HG02884 (cell line): ENCODE results near the gene SAP30.

ENCODE experiments used
- ATAC-seq: cut with Tn5 transposase; IDR thresholded peaks from one replicate; pipeline ENCODE4 v1.9.1; 2021; ENCODE audit warnings: mild to moderate bottlenecking, moderate library complexity; ENCODE audit not compliant: unreplicated experiment

Gene SAP30, protein sequence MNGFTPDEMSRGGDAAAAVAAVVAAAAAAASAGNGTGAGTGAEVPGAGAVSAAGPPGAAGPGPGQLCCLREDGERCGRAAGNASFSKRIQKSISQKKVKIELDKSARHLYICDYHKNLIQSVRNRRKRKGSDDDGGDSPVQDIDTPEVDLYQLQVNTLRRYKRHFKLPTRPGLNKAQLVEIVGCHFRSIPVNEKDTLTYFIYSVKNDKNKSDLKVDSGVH

DNA sequence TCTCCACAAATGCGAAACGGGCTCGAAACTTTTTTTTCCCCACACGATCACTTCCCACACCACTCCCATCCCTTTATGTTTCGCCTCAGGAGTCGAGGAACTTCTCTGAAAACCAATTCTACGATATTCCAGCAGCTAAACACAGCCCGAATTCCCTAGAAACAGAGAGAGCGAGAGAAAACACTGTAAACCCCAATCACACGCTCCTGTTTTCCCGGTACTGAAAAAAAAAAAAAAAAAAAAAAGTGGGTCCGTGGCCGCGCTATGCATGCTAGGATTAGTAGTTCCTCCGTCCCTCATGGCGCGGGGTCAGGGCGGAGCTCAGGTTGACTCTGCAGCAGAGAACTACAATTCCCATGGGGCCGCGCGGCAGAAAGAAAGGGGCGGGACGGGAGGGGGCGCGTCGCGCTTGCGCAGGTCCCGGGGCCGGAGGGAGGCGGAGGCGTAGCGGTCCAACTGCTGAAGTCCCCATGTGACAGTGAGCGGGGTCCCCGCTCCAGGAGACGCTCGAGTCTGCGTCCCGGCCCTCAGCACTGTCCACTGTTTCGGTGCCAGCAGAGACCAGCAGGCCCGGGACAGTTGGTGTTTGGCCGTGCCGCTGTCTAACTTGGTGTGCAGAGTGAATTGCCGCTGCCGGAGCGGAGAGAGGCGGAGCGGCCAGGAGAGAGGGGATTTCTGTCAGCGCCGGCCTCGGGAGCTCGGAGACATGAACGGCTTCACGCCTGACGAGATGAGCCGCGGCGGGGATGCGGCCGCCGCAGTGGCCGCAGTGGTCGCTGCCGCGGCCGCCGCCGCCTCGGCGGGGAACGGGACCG, at the start of gene SAP30:
Gene SAP30, plus strand, starts transcription at position 478 of the 815 bp plus-strand sequence. Its CDS starts 229 bp downstream, at position 707.
- ATAC-seq: peak; percentile 60

DNA sequence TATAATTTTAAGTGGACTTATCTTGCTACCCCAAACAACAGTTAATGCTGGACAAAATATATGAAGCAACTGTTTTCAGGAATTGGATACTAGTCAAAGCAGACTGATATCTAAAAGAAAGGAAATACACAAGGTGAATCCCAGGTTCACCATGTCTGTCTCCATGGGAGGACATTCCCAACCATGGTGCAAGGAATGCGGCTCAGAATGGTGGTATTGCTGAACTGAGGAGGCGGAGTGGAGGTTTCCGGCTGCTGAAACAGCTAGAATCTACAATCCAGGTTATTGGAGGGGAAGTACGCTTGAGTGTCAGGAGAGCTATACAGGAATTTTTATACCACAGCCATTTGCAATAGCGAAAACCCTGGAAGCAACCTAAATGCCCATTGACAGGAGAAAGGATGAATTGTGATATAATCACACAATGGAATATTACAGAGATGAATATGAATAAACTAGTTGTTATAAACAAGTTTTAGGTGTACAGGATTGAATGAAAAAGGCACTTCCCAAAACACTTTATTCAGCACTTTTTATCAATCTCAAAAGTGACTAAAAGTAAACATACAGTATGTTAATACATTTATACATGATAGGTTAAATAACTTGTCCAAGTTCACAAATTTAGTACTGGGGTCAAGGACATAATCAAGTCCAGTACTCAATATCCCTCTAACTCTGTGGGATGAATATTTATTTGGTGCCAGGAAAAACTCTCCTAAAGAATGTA, 45.6 kb upstream of the SAP30 start:
- ATAC-seq: no peak

DNA sequence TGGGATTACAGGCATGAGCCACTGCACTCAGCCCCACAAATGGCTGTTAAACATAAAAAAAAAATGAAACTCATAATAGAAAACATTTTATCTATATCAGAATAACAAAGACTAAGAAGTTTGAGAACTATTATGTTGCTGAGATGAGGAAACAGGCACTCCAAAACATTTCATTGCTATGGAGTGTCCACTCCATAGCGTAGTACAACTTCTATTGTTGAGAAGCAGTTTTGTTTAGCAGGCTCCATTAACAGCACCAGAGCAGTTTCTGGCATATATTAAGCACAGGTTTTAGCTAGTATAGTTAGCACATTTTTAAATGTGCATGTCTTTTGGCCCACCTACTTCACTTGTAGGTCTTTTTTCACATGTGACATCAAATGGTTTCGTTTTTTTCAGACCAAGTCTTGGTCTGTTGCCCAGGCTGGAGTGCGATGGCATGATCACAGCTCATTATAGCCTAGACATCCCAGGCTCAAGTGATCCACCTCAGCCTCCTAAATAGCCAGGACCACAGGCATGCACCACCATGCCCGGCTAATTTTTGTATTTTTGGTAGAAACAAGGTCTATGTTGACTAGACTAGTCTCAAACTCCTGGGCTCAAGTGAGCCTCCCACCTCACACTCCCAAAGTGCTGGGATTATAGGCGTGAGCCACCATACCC, 42.4 kb upstream of the SAP30 start:
- no peak for ATAC-seq

DNA sequence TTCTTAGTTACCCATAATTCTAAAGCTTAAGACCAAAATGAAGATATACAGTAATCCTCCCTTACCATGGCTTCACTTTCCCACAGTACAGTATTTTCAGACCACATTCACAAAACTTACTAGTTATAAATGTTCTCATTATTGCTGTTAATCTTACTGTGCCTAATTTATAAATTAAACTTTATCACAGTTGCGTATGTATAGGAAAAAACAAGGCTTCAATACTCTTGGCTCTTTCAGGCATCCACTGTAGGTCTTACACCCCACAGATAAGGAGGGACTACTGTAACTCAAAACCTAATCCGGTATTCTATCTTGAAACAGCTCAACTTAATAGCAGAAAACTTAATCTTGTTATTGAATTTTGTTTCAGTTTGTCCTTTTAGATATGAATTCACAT, 40.2 kb upstream of the SAP30 start:
- ATAC-seq: no peak

DNA sequence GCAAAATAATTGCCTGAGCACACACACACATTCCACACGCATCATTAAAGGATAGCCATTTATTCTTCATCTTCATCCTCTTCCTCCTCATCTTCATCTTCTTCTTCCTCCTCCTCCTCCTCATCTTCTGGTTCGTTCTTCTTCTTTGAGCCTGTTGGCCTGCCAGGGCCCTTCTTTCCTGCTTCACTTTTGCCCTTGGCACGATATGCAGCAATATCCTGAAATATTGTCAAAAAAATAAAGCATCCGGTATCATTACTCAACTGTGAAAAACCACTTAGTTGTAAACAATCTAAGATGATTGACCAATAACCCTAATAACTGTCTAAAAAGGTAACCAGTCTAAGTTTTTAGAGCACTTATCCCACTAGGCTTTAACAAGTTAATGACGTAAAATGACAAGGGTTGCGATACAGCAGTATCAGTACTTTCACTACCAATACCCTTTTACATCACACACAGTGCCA, 38.7 kb upstream of the SAP30 start:
- ATAC-seq: no peak

DNA sequence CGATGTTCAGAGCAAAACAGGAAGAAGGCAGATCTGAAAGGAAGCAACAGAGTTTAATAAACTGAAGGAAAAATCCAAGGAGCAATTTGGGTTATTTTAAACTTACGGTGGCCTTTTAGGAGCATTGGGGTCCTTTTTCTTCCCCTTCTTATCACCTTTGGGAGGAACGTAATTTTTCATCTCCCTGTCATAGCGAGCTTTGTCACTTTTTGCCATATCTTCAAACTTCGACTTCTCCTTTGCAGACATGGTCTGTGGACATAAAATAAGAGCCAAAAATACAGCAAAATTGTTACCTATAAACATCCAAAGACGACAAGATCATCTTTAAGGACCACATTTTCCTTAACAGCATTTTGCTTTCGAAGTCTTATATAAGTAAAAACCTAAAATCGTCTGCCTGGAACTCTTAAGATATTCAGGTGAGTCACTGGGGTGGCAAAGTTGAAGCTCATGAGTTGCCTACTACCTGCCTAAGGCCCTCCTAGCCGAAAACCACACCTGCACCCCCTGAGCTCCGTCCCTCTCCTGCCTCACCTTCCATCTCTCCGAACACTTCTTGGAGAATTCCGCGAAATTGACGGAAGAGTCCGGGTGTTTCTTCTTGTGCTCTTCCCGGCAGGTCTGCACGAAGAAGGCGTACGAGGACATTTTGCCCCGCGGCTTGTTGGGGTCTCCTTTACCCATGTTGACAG, 37.6 kb upstream of the SAP30 start:
- no peak for ATAC-seq

DNA sequence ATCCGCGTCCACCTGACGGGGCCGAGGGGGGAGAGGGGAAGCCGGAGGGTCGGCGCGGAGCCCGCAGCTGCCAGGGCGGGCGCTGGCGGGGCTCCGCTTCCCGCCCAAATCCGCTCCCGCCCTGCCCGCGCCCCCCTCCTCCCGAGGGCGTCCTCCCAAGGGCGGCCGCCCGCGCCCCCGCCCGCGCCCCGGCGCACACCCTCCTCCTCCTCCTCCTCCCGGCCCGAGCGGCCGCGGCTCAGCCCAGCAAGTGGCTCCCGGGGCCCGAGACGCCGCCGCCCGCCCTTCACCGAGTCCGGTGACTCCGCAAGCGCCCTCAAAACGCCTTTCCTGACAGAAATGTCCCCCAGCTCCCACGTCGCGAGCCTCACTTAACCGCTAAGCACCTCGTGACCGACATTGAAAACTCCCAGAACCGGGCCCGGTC, 37.1 kb upstream of the SAP30 start:
- peak; percentile 0 for ATAC-seq

DNA sequence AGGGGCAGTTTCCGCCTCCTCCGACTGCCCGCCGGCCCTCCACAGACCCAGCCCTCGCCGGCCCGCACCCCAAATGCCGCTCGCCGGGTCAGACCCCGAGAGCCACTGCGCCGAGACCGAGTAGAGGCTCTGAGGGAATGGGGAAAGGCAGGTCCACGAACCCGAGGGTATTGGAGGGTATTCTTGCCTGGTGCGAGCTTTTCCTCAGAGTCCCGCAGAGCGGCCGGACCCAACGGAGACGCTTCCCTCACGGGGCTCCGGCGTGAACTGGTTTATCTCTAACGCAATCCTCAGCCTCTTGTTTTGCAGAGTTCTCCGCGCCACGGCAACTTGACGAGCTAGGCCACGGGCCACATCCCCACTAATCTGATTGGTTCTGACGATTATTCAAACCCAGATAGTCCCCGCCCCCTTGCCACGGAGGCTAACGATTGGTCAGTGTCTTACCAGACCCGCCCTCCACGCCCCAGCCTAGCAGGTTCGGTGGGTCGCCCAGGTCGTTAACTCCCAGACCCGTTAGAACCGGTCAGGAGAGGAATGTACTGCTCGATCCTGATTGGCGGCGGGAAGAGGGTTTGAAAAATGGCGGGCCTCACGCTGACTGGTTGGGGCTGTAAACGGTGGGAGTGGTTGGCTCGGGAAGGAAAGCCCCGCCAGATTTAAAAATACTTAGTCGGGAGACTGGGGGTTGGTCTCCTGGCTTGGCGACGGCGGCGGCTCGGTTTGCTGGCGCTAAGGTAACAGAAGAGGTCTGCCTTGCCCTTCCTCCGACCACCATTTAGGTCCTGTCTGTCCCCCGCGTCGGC, 36.5 kb upstream of the SAP30 start, which contains the start of gene HMGB2:
Gene HMGB2, minus strand, starts transcription at position 274 of the 806 bp plus-strand sequence. CDS start 709 bp downstream, outside the sequence.
- ATAC-seq: peak; percentile 89

DNA sequence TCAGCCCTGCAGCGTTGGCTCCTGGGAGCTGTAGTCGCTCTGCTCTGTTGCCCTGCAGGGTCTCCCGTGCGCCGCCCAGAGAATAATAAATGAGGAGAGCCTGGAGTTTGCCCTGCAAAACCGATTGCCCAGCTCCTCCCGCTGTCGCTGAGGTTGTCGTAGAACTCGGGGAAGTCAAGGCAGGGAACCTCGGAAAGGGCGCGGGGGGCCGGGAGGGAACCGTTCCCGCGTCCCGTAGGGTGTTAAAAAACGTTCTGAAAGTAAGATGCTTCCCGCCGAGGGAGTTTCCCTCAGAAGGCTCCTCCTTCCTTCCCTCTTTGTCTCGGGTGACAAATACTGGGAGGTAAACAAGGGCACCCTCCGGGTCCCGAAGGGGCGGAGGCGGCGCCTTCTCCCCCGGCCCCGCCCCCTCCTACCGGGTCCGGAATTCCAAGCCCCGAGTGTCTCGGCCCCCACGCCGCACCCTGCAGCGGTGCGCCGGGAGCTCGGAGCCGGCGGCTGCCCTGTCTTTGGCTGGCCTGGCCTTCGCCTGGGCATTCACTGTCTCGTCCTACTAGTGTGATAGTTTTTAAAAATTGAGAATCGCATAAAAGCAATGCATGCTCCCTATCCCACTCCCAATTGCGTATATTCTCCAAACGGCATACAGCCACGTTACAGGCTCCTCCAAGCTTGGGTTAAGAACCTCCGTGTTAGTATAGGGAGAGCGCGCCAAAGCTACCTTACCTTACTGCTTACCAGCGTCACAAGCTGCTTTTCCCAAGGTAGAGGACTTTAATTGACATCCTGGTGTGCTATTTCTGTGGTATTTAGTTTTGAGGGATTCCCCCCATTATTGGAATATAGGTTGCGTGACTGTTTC, 35.6 kb upstream of the SAP30 start:
- ATAC-seq: peak; percentile 30

DNA sequence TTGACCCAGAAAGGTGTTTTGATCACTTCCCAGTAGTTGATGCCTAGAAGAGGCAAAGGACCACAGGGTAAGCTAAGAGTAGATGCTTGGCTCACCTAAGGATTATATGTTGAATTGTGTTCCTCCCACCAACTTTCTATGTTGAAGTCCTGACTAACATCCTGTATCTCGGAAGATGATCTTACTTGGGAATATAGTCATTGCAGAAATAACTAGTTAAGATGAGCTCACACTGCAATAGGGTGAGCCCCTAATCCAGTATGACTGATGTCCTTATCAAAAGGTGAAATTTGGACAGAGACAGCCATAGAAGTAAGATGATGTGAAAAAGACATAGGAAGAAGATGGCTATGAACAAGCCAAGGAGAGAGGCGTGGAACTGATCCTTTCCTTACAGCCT, 33.3 kb upstream of the SAP30 start:
- no peak for ATAC-seq

DNA sequence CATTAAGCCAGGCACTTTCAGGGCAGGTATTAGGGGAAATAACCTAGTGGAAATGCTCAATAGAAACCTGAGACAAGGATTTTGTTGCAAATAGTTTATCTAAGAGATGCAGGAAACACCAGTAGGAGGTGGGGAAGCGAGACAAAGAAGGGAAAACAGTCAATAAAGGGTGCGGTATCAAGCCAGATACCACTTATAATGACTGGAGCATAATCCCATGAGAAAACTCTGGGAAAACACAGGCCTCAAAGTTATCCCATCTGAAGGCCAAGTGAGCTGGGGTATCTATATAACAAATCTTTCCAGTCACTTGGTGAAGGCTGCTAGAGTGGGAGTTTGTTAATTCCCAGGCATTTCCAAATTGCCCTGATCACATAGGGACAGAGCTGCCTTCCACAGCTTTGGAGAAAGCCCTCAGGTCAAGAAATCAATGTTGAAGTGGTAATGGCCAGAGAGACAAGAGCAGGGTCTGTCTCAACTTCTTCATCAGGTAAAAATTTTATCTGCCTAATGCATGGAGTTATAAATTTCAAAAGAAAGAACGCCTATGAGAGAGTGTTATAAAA, 26.8 kb upstream of the SAP30 start:
- ATAC-seq: no peak

DNA sequence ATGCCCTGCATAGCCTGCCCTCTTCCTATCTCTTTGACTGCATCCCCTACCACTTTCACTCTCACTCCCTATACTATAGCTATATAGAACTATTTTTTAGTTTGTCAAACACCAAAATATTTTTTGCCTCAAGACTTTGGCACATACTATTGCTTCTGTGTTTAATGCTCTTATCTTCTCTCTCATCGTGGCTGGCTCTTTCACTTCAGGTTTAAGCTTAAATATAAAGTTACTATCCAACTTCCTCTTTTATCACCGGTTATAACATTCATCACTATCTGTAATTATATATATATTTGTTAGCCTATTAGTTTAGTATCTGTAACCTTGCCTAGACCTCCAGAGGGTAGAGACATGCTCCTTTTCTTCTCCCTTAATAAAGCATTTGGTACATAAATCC, 25.1 kb upstream of the SAP30 start:
- peak; percentile 50 for ATAC-seq

DNA sequence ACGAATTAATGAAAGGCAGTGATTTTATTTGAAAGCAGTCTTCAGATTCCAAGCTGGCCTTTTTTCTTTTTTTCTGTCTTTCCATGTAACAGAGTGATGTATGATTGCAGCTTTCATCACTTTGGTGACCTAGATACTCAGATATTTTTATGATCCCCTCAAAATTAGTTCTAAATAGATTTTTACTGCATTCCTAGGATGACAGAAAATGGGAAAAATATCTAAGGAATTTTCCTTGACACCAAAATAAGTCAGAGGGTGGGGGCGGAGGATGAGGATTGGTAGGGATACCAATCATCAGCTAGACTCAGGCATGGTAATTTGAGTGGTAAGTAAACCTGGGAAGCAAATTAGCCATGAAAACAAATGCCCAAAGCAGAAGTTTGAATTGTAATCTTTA, 24.7 kb upstream of the SAP30 start:
- no peak for ATAC-seq

DNA sequence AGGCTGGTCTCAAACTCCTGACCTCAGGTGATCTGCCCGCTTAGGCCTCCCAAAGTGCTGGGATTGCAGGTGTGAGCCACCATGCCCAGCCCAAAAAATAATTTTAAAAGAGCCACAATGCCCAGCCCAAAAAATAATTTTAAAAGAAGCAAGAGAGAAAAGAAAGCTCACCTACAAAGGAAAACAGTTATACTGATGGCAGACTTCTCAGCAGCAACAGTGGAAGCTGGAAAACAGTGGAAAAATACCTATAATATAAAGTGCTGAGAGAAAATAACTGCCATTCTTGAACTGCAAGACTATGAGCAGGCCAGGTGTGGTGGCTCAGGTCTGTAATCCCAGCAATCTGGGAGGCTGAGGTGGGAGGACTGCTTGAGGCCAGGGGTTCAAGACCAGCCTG, 23.3 kb upstream of the SAP30 start:
- no peak for ATAC-seq

DNA sequence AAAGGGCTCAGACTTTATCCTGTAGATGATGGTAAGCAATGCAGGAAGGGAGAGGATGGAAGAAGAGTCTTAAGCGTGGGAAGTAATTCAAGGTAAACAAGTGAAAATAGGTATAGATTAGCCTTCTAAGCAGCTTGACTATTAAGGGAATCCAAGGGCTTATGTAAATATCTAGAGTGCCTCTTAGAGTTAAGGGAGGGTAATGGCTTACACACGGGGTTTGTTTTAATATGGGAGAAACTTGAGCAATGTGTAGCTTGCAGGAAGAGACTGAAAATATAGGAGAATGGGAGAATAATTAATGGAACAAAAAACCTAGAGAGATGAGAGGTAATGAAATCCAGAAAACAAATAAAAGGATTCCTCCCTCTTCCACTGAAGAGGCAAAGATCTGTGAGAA, 12.8 kb upstream of the SAP30 start:
- no peak for ATAC-seq

DNA sequence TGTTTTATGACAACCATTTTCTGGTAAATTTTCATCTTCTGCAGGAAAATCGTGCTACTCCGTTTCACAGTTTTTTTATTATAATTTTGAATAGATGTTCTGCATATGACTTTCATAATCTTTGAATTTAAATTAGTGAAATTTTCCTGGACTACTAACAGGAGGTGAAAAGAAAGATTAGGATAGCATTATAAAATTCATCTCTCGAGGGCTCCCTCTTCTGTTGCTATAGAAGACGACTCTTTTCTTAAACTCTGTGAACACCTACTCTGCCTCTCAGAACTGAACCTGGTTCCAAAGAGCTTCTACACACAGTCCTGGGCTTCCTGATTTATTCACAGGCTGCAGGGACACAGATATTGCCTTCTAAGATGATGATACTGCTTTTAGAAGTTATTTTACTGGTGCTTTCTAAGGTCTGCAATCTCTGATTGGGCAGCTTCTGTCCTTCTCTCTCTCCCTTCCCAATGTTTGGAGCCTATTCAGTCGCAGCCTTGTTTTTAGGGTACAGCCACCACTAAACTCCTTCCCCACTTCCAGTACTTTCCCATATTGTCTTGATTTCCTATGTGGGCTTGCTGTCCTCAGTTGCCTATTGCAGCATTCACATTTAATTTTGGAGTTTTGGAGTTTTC, 10.1 kb upstream of the SAP30 start:
- peak; percentile 66 for ATAC-seq

DNA sequence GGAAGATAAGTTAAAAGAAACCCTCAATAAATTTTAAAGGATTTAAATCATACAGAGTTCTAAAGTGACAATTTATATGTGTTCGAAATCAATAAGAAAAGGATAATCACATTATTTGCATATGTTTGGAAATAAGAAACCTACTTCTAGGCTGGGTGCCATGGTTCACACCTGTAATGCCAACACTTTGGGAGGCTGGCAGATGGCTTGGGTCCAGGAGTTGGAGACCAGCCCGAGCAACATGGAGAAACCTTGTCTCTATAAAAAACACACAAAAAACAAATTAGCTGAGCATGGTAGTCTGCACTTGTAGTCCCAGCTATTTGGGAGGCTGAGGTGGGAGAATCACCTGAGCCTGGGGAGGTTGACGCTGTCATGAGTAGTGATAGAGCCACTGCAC, 8.1 kb upstream of the SAP30 start:
- no peak for ATAC-seq
